ENCODE results near the gene TRIP13.
"Not testable (repeated sequence)": the region's sequence is repeated elsewhere in the genome, so short reads cannot be mapped to it uniquely, and the experiment has no call there.

TRIP13 gene

GRCh38 chr5:876398-877365 is 16.0 kb upstream of the TRIP13 start:
- no peak for FAIRE-seq

- no peak for FAIRE-seq
These were observed 14.6 kb upstream of the TRIP13 start for GRCh38 chr5:878125-878524.

GRCh38 chr5:878677-879076 is 14.0 kb upstream of the TRIP13 start:
- not testable (repeated sequence) for FAIRE-seq

- FAIRE-seq = no peak
These were observed 11.7 kb upstream of the TRIP13 start for GRCh38 chr5:880816-881550.

- no peak for FAIRE-seq
These were observed 11.1 kb upstream of the TRIP13 start for GRCh38 chr5:881551-881935.

GRCh38 chr5:882253-883183 is 10.2 kb upstream of the TRIP13 start:
- FAIRE-seq = no peak

GRCh38 chr5:883475-884181 is 9.1 kb upstream of the TRIP13 start:
- no peak for FAIRE-seq

GRCh38 chr5:884345-885126 is 8.1 kb upstream of the TRIP13 start:
- FAIRE-seq = no peak

- FAIRE-seq = no peak
These were observed 7.6 kb upstream of the TRIP13 start for GRCh38 chr5:885127-885442.

GRCh38 chr5:885529-885928 is 7.2 kb upstream of the TRIP13 start:
- FAIRE-seq = no peak

- no peak for FAIRE-seq
These were observed 6.6 kb upstream of the TRIP13 start for GRCh38 chr5:886036-886435.

- no peak for FAIRE-seq
These were observed 5.9 kb upstream of the TRIP13 start for GRCh38 chr5:886716-887325.

GRCh38 chr5:887947-888637 is 4.6 kb upstream of the TRIP13 start:
- no peak for FAIRE-seq

GRCh38 chr5:888638-889035 is 4.0 kb upstream of the TRIP13 start:
- no peak for FAIRE-seq

GRCh38 chr5:889075-889710 is 3.5 kb upstream of the TRIP13 start:
- no peak for FAIRE-seq

GRCh38 chr5:891117-891836 is 1.4 kb upstream of the TRIP13 start:
- FAIRE-seq = no peak

GRCh38 chr5:891837-892393 is 769 bp upstream of the TRIP13 start:
- no peak for FAIRE-seq

GRCh38 chr5:893137-893506 is 438 bp downstream of the TRIP13 start:
- no peak for FAIRE-seq

- no peak for FAIRE-seq
These were observed 1.0 kb downstream of the TRIP13 start for GRCh38 chr5:893711-894110.

Measured in islet of Langerhans (tissue), 1 donor.